ENCODE results near the gene NCK1. TPM values are rescaled to one million over a fixed set of nuclear protein-coding genes. Genes with fewer than 3 reads are reported as not detected.

Gene NCK1
- total and polyA plus RNA-seq, 2 of the 13 experiments (the other 11 are each of a cell fraction or from before 2014, with no cell fraction given), result 14.7 to 30.4 TPM

DNA sequence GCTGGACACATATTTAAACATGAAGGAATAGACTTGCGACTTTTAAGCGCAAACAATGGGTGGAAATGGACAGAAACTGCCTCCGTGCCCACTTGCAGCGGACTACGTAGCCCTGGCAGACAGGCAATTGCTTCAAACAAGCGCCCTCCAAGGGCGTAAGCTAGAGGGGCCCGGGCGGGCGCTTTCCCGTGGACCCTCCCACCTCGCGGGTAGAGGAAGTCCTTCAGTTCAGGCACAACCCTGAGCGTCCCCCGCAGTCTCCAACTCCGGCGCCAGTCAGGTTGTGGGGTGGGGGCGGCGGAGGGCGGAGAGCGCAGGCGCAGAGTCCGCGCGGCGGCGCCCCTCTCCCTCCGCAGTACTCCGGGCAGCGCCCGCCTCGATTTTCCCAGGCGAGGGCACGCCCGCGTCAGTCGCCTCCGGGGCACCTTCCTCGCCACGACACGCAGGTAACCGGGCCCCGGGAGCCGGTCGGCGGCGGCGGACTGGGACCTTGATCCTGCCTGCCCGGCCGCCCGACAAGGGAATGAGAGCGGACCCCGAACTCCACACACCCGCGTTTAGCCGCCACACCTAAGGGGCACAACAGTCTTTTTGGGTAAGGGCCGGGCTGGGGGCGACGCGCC is 43.1 kb upstream of the NCK1 start, which contains the start of gene SLC35G2 (continued):
- TF ChIP-seq ZNF616 (CRISPR knock-in tag; IDR thresholded peaks at IDR 0.05; ENCODE audit: low read depth), result no peak
- TF ChIP-seq ZNF383 (CRISPR knock-in tag; IDR thresholded peaks at IDR 0.05; ENCODE audit: borderline replicate concordance), result no peak
- TF ChIP-seq NFE2 (CRISPR knock-in tag; IDR thresholded peaks at IDR 0.05), result no peak
- TF ChIP-seq, protein P1, sequence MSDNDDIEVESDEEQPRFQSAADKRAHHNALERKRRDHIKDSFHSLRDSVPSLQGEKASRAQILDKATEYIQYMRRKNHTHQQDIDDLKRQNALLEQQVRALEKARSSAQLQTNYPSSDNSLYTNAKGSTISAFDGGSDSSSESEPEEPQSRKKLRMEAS (IDR thresholded peaks at IDR 0.05), result 0 out of 2 replicates have a peak, but pooled peaks have one; percentile 27
- TF ChIP-seq ZNF232 (CRISPR knock-in tag; IDR thresholded peaks at IDR 0.05; ENCODE audit: borderline replicate concordance), result no peak; the same call in 1 of the 2 replicates
- no peak for TF ChIP-seq ZKSCAN5 (CRISPR knock-in tag; IDR thresholded peaks at IDR 0.05)
- no peak for TF ChIP-seq ZNF24 (IDR thresholded peaks at IDR 0.05)
- 0 out of 2 replicates have a peak, but pooled peaks have one; percentile 78 for TF ChIP-seq ZNF737 (CRISPR knock-in tag; IDR thresholded peaks at IDR 0.05; ENCODE audit: borderline replicate concordance)
- TF ChIP-seq GTF2F1 (IDR thresholded peaks at IDR 0.05; ENCODE audit: low read length), result no peak
- TF ChIP-seq, protein P2, sequence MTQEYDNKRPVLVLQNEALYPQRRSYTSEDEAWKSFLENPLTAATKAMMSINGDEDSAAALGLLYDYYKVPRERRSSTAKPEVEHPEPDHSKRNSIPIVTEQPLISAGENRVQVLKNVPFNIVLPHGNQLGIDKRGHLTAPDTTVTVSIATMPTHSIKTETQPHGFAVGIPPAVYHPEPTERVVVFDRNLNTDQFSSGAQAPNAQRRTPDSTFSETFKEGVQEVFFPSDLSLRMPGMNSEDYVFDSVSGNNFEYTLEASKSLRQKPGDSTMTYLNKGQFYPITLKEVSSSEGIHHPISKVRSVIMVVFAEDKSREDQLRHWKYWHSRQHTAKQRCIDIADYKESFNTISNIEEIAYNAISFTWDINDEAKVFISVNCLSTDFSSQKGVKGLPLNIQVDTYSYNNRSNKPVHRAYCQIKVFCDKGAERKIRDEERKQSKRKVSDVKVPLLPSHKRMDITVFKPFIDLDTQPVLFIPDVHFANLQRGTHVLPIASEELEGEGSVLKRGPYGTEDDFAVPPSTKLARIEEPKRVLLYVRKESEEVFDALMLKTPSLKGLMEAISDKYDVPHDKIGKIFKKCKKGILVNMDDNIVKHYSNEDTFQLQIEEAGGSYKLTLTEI (CRISPR knock-in tag; conservative IDR thresholded peaks at IDR 0.05), result no peak
- no peak for TF ChIP-seq ZNF34 (CRISPR knock-in tag; IDR thresholded peaks at IDR 0.05; ENCODE audit: borderline replicate concordance)
- no peak; the same call in 1 of the 2 replicates for TF ChIP-seq IRF2 (CRISPR knock-in tag; IDR thresholded peaks at IDR 0.05)
- no peak for TF ChIP-seq ZNF644 (CRISPR knock-in tag; IDR thresholded peaks at IDR 0.05; ENCODE audit: low read depth)
- no peak for TF ChIP-seq CBX5 (CRISPR knock-in tag; IDR thresholded peaks at IDR 0.05; ENCODE audit: borderline replicate concordance)
- no peak for TF ChIP-seq ZNF484 (CRISPR knock-in tag; IDR thresholded peaks at IDR 0.05; ENCODE audit: borderline replicate concordance, low read depth)
- TF ChIP-seq ARNT2 (CRISPR knock-in tag; IDR thresholded peaks at IDR 0.05; ENCODE audit: low read depth), result no peak; the same call in 1 of the 2 replicates
- TF ChIP-seq, protein P3, sequence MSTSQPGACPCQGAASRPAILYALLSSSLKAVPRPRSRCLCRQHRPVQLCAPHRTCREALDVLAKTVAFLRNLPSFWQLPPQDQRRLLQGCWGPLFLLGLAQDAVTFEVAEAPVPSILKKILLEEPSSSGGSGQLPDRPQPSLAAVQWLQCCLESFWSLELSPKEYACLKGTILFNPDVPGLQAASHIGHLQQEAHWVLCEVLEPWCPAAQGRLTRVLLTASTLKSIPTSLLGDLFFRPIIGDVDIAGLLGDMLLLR (CRISPR knock-in tag; IDR thresholded peaks at IDR 0.05), result no peak
- TF ChIP-seq ZNF792 (CRISPR knock-in tag; IDR thresholded peaks at IDR 0.05), result no peak
- TF ChIP-seq, protein P4, sequence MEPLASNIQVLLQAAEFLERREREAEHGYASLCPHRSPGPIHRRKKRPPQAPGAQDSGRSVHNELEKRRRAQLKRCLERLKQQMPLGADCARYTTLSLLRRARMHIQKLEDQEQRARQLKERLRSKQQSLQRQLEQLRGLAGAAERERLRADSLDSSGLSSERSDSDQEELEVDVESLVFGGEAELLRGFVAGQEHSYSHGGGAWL (CRISPR knock-in tag; IDR thresholded peaks at IDR 0.05), result 0 out of 2 replicates have a peak, but pooled peaks have one; percentile 29
- TF ChIP-seq ZNF720 (CRISPR knock-in tag; IDR thresholded peaks at IDR 0.05), result no peak
- TF ChIP-seq, protein P5, sequence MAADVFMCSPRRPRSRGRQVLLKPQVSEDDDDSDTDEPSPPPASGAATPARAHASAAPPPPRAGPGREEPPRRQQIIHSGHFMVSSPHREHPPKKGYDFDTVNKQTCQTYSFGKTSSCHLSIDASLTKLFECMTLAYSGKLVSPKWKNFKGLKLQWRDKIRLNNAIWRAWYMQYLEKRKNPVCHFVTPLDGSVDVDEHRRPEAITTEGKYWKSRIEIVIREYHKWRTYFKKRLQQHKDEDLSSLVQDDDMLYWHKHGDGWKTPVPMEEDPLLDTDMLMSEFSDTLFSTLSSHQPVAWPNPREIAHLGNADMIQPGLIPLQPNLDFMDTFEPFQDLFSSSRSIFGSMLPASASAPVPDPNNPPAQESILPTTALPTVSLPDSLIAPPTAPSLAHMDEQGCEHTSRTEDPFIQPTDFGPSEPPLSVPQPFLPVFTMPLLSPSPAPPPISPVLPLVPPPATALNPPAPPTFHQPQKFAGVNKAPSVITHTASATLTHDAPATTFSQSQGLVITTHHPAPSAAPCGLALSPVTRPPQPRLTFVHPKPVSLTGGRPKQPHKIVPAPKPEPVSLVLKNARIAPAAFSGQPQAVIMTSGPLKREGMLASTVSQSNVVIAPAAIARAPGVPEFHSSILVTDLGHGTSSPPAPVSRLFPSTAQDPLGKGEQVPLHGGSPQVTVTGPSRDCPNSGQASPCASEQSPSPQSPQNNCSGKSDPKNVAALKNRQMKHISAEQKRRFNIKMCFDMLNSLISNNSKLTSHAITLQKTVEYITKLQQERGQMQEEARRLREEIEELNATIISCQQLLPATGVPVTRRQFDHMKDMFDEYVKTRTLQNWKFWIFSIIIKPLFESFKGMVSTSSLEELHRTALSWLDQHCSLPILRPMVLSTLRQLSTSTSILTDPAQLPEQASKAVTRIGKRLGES (CRISPR knock-in tag; IDR thresholded peaks at IDR 0.05; ENCODE audit: borderline replicate concordance), result no peak; the same call in 1 of the 2 replicates
- TF ChIP-seq, protein P6, sequence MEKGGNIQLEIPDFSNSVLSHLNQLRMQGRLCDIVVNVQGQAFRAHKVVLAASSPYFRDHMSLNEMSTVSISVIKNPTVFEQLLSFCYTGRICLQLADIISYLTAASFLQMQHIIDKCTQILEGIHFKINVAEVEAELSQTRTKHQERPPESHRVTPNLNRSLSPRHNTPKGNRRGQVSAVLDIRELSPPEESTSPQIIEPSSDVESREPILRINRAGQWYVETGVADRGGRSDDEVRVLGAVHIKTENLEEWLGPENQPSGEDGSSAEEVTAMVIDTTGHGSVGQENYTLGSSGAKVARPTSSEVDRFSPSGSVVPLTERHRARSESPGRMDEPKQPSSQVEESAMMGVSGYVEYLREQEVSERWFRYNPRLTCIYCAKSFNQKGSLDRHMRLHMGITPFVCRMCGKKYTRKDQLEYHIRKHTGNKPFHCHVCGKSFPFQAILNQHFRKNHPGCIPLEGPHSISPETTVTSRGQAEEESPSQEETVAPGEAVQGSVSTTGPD (CRISPR knock-in tag; IDR thresholded peaks at IDR 0.05), result no peak
- no peak for TF ChIP-seq ZNF251 (CRISPR knock-in tag; IDR thresholded peaks at IDR 0.05)
- TF ChIP-seq PCBP2 (optimal IDR thresholded peaks at IDR 0.05; ENCODE audit: low read depth, low read length, poor library complexity, severe bottlenecking), result no peak
